IPS-18c (cell line): Measurements from ENCODE around the gene HEPHL1.

ENCODE experiments used
- H3K4me3 ChIP-seq: 2 replicates; pipeline ENCODE4 v1.7.0; 2013; ENCODE audit warnings: low read depth, mild to moderate bottlenecking, low read length, moderate library complexity; ENCODE audit not compliant: insufficient read depth
- H3K9me3 ChIP-seq: one replicate; pipeline ENCODE4 v1.6.1; 2013; ENCODE audit warnings: mild to moderate bottlenecking, low read length, moderate library complexity; ENCODE audit not compliant: control insufficient read depth, insufficient read depth

The HEPHL1 gene

DNA sequence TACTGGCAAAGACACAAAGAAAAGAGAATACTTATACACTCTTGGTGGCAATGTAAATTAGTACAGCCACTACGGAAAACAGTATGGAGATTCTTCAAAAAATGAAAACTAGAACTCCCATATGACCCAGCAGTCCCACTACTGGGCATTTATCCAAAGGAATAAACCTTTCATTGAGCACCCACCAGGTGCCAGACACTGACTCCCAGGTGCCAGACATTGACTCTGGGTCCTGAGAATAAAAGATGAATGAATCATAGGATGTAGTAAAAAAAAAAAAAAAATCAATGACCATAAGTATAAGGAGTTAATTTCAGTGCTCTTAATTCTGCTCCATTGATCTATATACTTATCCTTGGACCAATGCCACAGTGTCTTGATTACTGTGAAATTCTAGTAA is 28.2 kb downstream of the HEPHL1 start:
- H3K9me3 ChIP-seq, result no peaks in the 10 kb centered on the region
- no peak overlapping the region for H3K4me3 ChIP-seq

DNA sequence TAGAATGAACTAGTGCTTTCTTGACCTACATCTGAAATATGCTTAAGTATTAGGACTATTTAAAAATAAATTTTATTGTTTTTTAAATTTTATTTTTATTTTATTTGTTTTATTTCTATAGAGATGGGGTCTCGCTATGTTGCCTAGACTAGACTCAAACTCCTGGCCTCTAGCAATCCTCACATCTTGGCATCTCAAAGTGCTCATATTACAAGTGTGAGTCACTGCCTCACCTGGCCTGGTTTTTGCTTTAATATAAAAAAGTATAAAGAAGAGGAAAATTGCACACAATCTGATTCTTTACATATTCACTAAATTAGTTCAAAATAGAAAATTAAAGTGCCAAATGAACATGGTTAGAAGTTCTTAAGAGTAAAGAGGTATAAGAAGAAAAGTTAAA is 37.5 kb downstream of the HEPHL1 start:
- no peak overlapping the region for H3K4me3 ChIP-seq
- no peaks in the 10 kb centered on the region for H3K9me3 ChIP-seq

DNA sequence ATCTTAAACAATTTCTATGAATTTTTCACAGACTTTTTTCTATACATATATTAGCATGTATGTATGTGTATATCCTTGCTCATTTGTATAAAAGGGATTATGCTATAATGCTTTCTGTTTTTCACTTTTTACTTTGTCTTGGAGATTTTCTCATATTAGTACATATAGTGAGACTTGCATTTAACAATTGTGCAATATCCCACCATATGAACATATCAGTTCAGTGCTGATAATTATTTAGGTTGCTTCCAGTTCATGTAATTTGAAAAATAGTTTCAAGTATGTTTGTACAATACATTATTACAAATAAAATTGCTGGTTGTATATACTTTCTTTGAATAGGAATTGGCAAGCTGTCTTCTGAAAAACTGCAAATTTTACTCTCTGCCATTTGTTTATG is 37.9 kb downstream of the HEPHL1 start:
- Histone ChIP-seq H3K9me3 (no peaks in the 10 kb centered on the region), H3K4me3 (no peak overlapping the region)

DNA sequence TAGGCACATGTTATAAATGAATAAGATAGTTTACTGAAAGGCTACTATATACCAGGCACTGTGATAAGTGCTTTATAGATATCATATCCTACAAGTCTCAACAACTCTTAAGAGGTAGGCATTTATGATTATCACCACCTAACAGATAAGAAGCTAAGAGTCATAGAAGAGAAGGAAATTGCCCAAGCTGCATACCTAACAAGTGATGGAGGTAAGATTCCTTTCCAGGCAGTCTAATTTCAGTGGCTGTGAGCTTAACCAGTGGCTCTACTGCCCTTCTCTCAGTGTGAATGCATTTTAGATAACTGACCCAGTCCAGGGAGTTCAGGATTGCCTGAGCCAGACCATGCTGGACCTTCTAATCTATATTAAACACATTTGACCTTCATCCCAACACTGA is 39.2 kb downstream of the HEPHL1 start:
- Histone ChIP-seq H3K9me3 (no peaks in the 10 kb centered on the region), H3K4me3 (no peak overlapping the region)

DNA sequence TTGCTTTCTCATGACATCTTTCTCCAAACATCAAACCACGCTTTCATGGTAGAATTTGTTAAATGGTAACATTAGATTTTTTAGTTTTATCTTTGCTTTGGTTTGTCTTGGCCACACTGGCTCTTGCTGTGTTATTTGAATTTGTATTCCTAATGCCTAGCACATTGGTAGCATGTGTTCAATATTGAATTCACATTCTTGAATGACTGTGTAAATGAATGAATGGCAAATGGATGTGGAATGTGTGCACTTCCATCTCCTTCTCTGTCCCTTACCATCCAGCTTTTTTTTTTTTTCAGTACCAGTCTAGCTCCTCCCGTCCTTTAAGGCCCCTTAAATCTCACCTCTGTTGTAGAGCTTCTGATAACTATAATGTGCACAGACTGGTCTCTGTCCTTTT is 41.2 kb downstream of the HEPHL1 start:
- Histone ChIP-seq H3K9me3 (no peaks in the 10 kb centered on the region), H3K4me3 (no peak overlapping the region)

DNA sequence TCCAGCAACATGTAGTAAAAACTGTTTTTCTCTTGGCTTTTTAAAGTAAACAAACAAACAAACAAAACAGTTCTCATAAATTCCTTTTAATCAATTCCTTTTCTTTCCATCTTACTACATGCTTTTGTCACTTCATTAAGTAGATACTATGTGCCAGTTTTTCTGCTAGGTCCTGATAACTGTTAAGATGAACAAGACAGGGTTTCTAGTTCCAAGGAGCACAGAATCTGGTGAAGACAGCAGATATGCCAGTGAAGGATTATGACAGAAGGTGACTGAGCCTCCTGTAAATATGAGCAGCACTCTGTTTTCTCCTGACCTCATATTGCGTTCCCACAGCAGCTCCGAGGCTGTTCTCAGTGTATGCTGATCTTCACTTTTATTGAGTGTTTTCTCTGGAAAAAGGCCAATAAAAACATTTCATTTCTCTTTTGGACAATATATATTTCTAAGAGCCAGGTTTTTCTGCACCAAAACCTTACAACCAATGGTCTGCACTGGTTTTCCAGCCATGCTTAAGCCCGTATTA is 45.8 kb downstream of the HEPHL1 start:
- no peak overlapping the region for H3K4me3 ChIP-seq

DNA sequence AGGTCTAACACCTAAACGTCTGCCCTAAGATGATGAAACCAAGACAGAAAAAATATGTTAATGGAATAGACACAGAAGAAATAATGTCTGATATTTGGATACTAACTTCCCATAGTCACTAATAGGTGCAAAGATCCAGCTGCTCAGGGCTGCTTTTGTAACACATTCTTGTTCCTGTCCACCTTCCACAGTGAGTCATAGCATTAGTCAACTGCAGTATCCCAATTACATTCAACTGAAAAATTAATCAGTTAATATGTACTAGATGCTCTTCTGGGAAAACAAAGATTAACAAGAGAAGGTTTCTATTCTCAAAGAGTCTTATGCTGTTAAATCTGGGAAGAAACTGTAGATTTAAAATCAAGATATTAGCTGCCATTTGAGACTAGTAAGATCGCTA is 47.6 kb downstream of the HEPHL1 start:
- Histone ChIP-seq H3K4me3 (no peak overlapping the region), H3K9me3 (no peaks in the 10 kb centered on the region)

More for the DNA sequence above, 45.8 kb downstream of the HEPHL1 start:
- H3K9me3 ChIP-seq, result no peaks in the 10 kb centered on the region

DNA sequence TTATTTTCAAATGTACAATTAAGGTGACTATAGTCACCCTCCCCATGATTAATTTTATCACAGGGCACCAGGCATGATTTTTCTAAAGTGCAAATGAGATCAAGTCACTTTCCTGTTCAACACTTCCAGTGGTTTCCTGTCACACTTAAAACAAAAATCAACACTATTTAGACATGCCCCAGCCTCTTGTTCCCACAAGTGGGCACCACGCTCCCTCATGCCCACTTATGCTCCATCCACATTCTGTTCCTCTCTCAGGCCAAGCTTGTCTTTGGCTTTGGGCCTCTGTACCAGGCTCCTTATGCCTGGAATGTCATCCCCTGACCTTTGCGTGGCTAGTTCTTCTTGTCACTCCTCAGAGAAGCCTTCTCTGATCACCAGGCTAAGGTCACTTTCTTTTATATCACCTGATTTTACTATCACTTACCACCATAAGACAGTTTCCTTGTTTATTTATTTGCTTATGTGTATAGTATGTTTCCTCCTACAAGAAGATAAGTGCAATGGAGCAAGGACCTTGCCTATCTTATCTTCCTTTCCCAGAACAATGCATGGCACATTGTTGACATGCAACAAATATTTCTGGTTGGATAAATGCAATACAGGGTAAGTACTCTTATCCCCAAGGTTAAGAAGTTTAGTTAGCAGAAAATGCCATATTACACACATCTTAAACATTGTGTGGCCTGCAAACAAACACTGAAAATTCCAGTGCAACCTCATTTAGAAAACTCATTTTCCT is 56.6 kb downstream of the HEPHL1 start:
- Histone ChIP-seq H3K9me3 (no peaks in the 10 kb centered on the region), H3K4me3 (no peak overlapping the region)

DNA sequence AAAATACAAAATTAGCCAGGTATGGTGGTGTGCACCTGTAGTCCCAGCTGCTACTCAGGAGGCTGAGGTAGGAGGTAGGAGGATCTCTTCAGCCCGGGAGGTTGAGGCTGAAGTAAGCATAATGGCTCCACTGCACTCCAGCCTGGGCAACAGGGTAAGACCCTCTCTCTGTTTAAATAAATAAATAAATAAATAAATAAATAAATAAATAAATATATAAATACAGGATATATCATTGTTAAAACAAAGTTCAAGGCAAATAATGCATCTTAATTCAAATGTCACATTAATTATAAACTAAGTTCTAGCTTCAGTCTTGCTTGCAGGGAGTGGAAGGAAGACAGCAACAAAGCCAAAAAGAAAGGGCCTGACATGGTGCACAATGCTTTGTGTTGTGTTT is 63.0 kb downstream of the HEPHL1 start:
- Histone ChIP-seq H3K4me3 (no peak overlapping the region), H3K9me3 (no peaks in the 10 kb centered on the region)

DNA sequence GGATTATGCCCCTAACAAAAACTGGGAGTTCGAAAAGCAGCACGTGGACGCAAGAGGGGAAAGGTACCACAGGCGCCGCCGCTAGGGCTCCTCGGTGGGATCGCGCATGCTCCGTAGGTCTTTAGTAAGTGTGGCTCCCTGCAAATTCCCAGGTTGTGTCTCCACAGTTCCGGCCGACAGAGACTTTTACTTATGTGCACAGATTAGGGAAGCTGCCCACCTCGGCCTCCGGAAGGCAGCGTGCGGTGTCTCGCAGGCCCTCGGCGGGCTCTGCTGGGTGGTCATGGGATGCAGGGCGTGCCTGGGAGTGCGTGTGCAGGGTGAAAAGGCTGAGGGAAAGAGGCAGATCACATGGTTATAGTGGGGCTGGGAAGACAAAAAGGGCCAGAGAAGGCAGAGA is 67.8 kb downstream of the HEPHL1 start:
- Histone ChIP-seq H3K4me3 (no peak overlapping the region), H3K9me3 (no peaks in the 10 kb centered on the region)

DNA sequence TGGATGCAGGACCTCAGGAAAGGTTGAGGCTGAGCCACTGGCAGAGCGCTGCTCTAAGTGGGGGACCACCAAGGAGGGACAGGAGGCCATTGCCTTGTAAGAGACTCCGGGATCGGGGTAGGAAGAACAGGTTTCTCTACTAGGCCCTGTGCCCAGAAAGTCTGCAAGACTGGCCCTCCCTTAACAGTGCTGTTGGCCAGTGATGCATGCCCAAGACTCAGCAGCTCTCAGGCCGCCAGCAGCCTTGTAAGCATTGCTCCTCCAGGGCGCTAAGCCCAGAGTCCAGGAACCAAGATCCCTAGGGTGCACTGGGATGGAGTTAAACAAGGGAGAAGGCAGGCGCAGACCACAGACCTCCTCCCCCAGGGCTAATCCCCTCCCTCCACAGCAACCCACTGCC is 68.2 kb downstream of the HEPHL1 start:
- no peaks in the 10 kb centered on the region for H3K9me3 ChIP-seq
- H3K4me3 ChIP-seq, result no peak overlapping the region

DNA sequence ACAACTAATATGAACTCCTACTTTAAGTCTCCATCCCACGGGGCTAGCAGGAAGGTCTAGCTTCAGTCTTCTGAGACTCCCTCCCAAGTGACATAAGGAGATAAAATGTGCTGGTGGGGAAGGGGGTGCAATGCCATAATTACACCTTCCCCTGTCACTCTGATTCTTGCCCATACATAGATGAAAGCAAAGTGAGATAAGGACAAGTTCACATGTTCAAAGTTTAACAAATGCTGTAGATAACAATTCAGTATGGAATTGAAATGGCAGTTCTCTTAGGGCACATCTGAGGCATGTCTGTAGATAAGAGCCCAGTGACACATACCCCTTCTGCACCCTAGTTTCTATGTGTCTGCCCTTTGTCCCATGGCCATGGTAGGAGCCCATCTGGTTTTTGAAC is 69.2 kb downstream of the HEPHL1 start:
- H3K4me3 ChIP-seq, result no peak overlapping the region
- no peaks in the 10 kb centered on the region for H3K9me3 ChIP-seq

DNA sequence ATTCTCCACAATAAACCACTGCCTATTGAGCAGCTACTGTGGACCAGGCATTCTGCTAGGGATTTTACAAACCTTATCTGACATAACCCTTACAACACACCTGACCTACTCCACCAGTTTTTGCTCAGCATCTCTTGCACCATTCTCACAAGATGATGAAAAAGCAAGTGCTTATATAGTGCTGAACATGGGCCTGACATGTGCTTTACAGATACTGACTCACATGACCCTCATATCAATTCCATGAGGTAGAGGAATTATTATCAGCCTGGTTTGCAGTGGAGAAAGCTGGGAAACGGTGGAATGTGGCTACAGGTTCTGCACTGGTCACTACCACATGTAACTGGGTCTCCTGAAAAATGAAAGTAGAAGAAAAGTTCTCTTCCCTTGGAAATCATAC is 69.9 kb downstream of the HEPHL1 start:
- no peak overlapping the region for H3K4me3 ChIP-seq
- H3K9me3 ChIP-seq, result no peaks in the 10 kb centered on the region

DNA sequence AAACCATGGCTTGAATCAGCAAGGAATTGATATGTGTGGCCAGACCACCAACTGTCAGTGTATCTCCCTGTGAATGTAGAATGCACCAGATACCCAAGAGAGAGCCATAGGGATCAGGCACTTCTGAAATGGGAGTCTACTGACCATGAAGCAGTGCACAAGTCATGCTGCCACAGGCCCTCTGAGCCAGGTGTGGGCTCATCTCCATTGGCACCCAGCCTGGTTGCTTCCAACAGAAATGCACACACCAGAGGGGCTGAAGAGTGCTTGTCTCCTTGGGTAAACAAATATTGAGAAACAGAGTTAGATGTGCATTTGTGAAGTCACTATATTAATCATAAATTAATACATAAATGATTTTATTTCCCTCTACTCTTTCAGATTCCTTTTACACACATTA is 79.1 kb downstream of the HEPHL1 start:
- Histone ChIP-seq H3K4me3 (no peak overlapping the region), H3K9me3 (peaks cover 7% of the 10 kb centered on the region)

DNA sequence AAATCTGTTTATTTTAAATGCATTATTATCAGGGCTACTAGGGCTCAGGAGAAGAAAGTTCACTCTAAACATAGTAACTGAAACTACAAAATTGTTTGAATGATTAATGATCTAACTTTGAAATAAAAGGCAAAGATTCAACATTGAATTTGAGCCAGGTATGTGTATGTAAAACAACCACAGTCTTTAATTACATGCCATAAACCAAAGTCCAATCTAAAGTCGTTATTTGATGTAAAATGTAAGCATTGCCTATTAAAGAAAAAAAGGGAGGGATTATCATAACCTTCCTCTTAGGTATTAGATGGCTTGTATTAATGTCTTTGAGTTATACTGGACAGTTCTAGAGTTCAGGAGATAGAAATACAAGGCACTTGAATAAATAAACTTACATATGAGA is 82.3 kb downstream of the HEPHL1 start:
- no peak overlapping the region for H3K4me3 ChIP-seq

DNA sequence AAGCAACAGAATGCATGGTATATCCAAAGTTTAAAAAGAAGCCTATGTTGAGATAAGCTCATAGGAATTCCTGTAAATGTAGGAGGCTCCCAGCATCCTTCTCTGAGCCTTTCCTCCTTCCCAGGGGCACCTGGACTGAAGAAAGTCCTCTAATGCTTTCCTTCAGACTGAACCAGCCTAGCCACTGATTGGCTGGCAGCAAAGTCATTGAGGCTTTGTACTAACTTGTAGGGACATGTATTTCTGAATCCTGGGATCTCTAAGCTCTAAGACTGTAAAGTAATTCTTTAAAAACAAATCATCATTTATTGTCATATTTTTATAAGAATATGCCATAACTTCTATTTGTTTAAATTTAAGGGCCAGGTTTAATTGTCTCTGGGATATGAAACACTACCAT is 83.6 kb downstream of the HEPHL1 start:
- no peak overlapping the region for H3K4me3 ChIP-seq

More for the DNA sequence above, 82.3 kb downstream of the HEPHL1 start:
- peaks cover 7% of the 10 kb centered on the region for H3K9me3 ChIP-seq

DNA sequence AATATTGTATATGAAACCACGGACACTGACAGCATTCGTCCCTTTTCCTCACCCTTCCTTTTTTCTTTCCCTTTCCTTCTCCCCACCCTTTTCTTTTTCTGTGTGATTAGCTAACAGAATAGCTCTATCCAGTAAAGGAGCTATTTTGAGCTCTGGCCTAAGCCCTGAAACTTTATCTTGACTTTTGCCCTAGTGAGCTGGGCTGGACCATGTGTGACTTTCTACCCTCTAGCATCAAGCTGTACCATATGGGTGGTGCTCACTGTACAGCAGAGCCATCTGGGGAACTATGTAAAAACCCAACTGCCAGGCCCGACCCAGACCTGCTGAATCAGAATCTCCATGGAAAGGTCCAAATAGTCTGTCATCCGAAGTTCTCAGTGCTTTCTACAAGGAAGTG is 85.6 kb downstream of the HEPHL1 start:
- H3K4me3 ChIP-seq, result no peak overlapping the region

More for the DNA sequence above, 83.6 kb downstream of the HEPHL1 start:
- H3K9me3 ChIP-seq, result peaks cover 4% of the 10 kb centered on the region

DNA sequence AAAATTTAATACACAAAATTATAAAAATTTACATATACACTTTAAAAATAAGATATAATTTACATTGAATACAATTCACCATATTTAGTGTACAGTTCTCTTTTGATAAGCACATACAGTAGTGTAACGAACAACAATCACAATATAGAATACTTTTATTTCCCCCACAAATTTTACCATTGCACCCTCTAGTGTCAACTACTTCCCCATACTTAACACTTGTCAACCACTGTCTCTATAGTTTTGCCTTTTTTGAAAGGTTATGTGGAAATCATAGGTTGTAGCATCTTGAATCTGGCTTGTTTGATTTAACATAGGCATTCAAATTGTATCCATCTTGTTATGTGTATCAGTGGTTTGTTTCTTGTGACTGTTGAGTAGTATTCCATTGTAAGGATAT is 86.2 kb downstream of the HEPHL1 start:
- Histone ChIP-seq H3K4me3 (no peak overlapping the region), H3K9me3 (no peaks in the 10 kb centered on the region)

More for the DNA sequence above, 85.6 kb downstream of the HEPHL1 start:
- no peaks in the 10 kb centered on the region for H3K9me3 ChIP-seq

DNA sequence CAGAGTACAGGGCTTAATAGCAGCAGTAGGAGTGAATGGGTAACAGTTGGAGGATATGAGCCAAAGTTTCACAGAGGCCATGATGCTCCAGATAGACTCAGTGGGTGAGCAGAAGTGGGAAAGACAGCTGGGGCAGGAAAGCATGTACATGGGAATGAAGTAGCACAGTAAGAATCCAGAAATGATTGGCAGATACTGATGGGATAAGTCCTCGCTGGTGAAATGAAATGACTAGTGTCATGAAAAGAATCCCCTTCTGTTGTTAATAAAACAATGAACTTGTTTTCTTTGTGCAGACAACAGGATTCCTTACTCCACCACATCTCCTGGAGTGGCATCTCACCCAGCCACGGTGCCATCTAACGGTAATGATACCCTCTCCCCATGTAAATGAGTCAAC is 90.1 kb downstream of the HEPHL1 start:
- Histone ChIP-seq H3K4me3 (no peak overlapping the region), H3K9me3 (no peaks in the 10 kb centered on the region)
